Keratinocyte (primary cell): ENCODE data around the gene SORBS1.

Experiments used
- EZH2 ChIP-seq: IDR thresholded peaks from one replicate; pipeline ENCODE4 v1.6.1; 2012; ENCODE audit warnings: inconsistent platforms, mild to moderate bottlenecking, low read length, moderate library complexity
- TF ChIP-seq, protein P1 (sequence below), 3 experiments: IDR thresholded peaks in 1 of 3; conservative IDR thresholded peaks in 1 of 3; optimal IDR thresholded peaks in 1 of 3; 2 replicates in 2 of 3; 3 replicates in 1 of 3; pipeline versions ENCODE3 to v1.5.1; 2011; ENCODE audit warnings: low read length in 3 of 3, mild to moderate bottlenecking in 3 of 3, moderate library complexity in 2 of 3, control low read depth in 1 of 3, inconsistent platforms in 1 of 3; ENCODE audit not compliant: insufficient read depth in 2 of 3; ENCODE audit errors: extremely low read depth in 1 of 3

- TF ChIP-seq, protein P1, sequence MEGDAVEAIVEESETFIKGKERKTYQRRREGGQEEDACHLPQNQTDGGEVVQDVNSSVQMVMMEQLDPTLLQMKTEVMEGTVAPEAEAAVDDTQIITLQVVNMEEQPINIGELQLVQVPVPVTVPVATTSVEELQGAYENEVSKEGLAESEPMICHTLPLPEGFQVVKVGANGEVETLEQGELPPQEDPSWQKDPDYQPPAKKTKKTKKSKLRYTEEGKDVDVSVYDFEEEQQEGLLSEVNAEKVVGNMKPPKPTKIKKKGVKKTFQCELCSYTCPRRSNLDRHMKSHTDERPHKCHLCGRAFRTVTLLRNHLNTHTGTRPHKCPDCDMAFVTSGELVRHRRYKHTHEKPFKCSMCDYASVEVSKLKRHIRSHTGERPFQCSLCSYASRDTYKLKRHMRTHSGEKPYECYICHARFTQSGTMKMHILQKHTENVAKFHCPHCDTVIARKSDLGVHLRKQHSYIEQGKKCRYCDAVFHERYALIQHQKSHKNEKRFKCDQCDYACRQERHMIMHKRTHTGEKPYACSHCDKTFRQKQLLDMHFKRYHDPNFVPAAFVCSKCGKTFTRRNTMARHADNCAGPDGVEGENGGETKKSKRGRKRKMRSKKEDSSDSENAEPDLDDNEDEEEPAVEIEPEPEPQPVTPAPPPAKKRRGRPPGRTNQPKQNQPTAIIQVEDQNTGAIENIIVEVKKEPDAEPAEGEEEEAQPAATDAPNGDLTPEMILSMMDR (optimal IDR thresholded peaks at IDR 0.05 in 1 of 3, IDR thresholded peaks at IDR 0.05 in 1 of 3, conservative IDR thresholded peaks at IDR 0.05 in 1 of 3; ENCODE audit: extremely low read depth in 1 of 3, insufficient read depth in 2 of 3, low read length in 3 of 3) = peak; percentile 95 to 100 (median 99)
- TF ChIP-seq EZH2 = no peak
Measured at GRCh38 chr10:95374597-95375209, 186.5 kb downstream of the SORBS1 start.
